GM18907 (cell line): Measurements from ENCODE around the gene NBPF1.
"Not testable (repeated sequence)": the region's sequence is repeated elsewhere in the genome, so short reads cannot be mapped to it uniquely, and the experiment has no call there.

Experiments
- ATAC-seq: cut with Tn5 transposase; IDR thresholded peaks from one replicate; pipeline ENCODE4 v1.9.1; 2021; ENCODE audit warnings: mild to moderate bottlenecking, moderate library complexity; ENCODE audit not compliant: unreplicated experiment

Gene NBPF1

GRCh38 chr1:16557034-16557433, 56.3 kb downstream of the NBPF1 start:
- not testable (repeated sequence) for ATAC-seq

- not testable (repeated sequence) for ATAC-seq
These were observed 60.1 kb downstream of the NBPF1 start for GRCh38 chr1:16553244-16553643.

GRCh38 chr1:16550212-16550918, 63.0 kb downstream of the NBPF1 start:
- not testable (repeated sequence) for ATAC-seq

- ATAC-seq: not testable (repeated sequence)
These were observed 63.8 kb downstream of the NBPF1 start for GRCh38 chr1:16549545-16549944.

- not testable (repeated sequence) for ATAC-seq
These were observed 65.7 kb downstream of the NBPF1 start for GRCh38 chr1:16547502-16548241.

- not testable (repeated sequence) for ATAC-seq
These were observed 67.7 kb downstream of the NBPF1 start for GRCh38 chr1:16545682-16546095.

GRCh38 chr1:16540421-16540893, 72.9 kb downstream of the NBPF1 start:
- ATAC-seq: not testable (repeated sequence)

GRCh38 chr1:16537528-16537927, 75.8 kb downstream of the NBPF1 start:
- not testable (repeated sequence) for ATAC-seq

- ATAC-seq: not testable (repeated sequence)
These were observed 76.6 kb downstream of the NBPF1 start for GRCh38 chr1:16536796-16537195.

- ATAC-seq: not testable (repeated sequence)
These were observed 77.5 kb downstream of the NBPF1 start for GRCh38 chr1:16535898-16536297.

GRCh38 chr1:16535487-16535886, 77.9 kb downstream of the NBPF1 start:
- not testable (repeated sequence) for ATAC-seq

GRCh38 chr1:16534829-16535456, 78.4 kb downstream of the NBPF1 start:
- ATAC-seq: not testable (repeated sequence)

GRCh38 chr1:16534239-16534828, 79.0 kb downstream of the NBPF1 start:
- ATAC-seq: not testable (repeated sequence)

- ATAC-seq: not testable (repeated sequence)
These were observed 81.0 kb downstream of the NBPF1 start for GRCh38 chr1:16532235-16532991.

GRCh38 chr1:16528338-16528737, 85.0 kb downstream of the NBPF1 start:
- ATAC-seq: not testable (repeated sequence)

- not testable (repeated sequence) for ATAC-seq
These were observed 87.6 kb downstream of the NBPF1 start for GRCh38 chr1:16525769-16526168.

- not testable (repeated sequence) for ATAC-seq
These were observed 91.7 kb downstream of the NBPF1 start for GRCh38 chr1:16521679-16522078.

- no peak for ATAC-seq
These were observed 92.1 kb downstream of the NBPF1 start for GRCh38 chr1:16521288-16521583.

GRCh38 chr1:16520435-16521287, 92.7 kb downstream of the NBPF1 start:
- ATAC-seq: not testable (repeated sequence)
